ENCODE results near the gene MINK1. TPM values are rescaled to one million over a fixed set of nuclear protein-coding genes. Genes with fewer than 3 reads are reported as not detected.

MINK1 gene
- total RNA-seq, 4 donors from 2014 or later = 128 to 406 (median 181) TPM

GRCh38 chr17:4940555-4941318 is 107.6 kb downstream of the MINK1 start:
- Histone ChIP-seq H3K4me1 (peaks cover 38 to 66% (median 39%) of the 10 kb centered on the region in 4 donors), H3K27me3 (no peaks in the 10 kb centered on the region), H3K4me3 (peak overlapping the region; percentile 68 to 84 (median 75)), H3K9me3 (no peaks in the 10 kb centered on the region), H3K27ac (peak overlapping the region; percentile 96 to 97 (median 96)), H3K36me3 (peaks cover 0 to 14% (median 4%) of the 10 kb centered on the region in 4 donors)
- TF ChIP-seq POLR2AphosphoS5 (IDR thresholded peaks at IDR 0.05) (no peak), EP300 (IDR thresholded peaks at IDR 0.05; ENCODE audit: low read depth) (no peak), POLR2A (IDR thresholded peaks at IDR 0.05) (no peak)
- TF ChIP-seq, protein P1, sequence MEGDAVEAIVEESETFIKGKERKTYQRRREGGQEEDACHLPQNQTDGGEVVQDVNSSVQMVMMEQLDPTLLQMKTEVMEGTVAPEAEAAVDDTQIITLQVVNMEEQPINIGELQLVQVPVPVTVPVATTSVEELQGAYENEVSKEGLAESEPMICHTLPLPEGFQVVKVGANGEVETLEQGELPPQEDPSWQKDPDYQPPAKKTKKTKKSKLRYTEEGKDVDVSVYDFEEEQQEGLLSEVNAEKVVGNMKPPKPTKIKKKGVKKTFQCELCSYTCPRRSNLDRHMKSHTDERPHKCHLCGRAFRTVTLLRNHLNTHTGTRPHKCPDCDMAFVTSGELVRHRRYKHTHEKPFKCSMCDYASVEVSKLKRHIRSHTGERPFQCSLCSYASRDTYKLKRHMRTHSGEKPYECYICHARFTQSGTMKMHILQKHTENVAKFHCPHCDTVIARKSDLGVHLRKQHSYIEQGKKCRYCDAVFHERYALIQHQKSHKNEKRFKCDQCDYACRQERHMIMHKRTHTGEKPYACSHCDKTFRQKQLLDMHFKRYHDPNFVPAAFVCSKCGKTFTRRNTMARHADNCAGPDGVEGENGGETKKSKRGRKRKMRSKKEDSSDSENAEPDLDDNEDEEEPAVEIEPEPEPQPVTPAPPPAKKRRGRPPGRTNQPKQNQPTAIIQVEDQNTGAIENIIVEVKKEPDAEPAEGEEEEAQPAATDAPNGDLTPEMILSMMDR (IDR thresholded peaks at IDR 0.05) = no peak
- in situ Hi-C loops (cut with MboI; ENCODE audit: low pct_ligation_motif_present in 1 of 4, low pct_unique_long_range_greater_than_20kb in 1 of 4, low sequenced_read_pairs in 3 of 4) (no loop called here), intact Hi-C loops (cut with DNase I; ENCODE audit: low total_unique reads) (no loop called here)
- peak; percentile 82 for DNase-seq
- WGBS, 2 donors (ENCODE audit: low coverage in 1 of 2) = 0 to 2% methylated on average over 8 to 29 of the region's 29 CpGs

DNA sequence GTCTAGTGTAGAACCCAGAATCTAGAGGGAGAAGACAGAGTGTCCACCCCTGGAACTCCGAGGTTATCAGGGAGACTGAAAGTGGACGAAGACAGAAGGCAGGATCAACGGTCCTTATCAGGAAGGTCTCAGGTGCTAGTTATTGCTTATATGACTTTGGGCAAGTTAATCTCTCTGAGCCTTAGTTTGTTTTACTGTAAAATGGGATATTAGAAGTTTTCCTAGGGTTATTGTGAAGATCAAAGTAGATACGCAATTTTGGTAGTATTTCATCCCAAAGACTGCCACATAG is 108.1 kb downstream of the MINK1 start:
- intact Hi-C loops (cut with DNase I; ENCODE audit: low total_unique reads) (no loop called here), in situ Hi-C loops (cut with MboI; ENCODE audit: low pct_ligation_motif_present in 1 of 4, low pct_unique_long_range_greater_than_20kb in 1 of 4, low sequenced_read_pairs in 3 of 4) (no loop called here)
- H3K27ac ChIP-seq = peak overlapping the region; percentile 96 to 97 (median 96)
- peaks cover 43 to 71% (median 44%) of the 10 kb centered on the region in 4 donors for H3K4me1 ChIP-seq
- 26 to 33% methylated on average over 3 to 4 of the region's 4 CpGs for WGBS, 2 donors (ENCODE audit: low coverage in 1 of 2)
- no peaks in the 10 kb centered on the region for H3K27me3 ChIP-seq
- DNase-seq = no peak
- peak overlapping the region; percentile 68 to 84 (median 75) for H3K4me3 ChIP-seq
- peaks cover 0 to 14% (median 4%) of the 10 kb centered on the region in 4 donors for H3K36me3 ChIP-seq
- TF ChIP-seq, protein P1 (IDR thresholded peaks at IDR 0.05) = no peak
- no peak for TF ChIP-seq EP300 (IDR thresholded peaks at IDR 0.05; ENCODE audit: low read depth)
- TF ChIP-seq POLR2AphosphoS5 (IDR thresholded peaks at IDR 0.05) = no peak
- no peak for TF ChIP-seq POLR2A (IDR thresholded peaks at IDR 0.05)
- no peaks in the 10 kb centered on the region for H3K9me3 ChIP-seq

DNA sequence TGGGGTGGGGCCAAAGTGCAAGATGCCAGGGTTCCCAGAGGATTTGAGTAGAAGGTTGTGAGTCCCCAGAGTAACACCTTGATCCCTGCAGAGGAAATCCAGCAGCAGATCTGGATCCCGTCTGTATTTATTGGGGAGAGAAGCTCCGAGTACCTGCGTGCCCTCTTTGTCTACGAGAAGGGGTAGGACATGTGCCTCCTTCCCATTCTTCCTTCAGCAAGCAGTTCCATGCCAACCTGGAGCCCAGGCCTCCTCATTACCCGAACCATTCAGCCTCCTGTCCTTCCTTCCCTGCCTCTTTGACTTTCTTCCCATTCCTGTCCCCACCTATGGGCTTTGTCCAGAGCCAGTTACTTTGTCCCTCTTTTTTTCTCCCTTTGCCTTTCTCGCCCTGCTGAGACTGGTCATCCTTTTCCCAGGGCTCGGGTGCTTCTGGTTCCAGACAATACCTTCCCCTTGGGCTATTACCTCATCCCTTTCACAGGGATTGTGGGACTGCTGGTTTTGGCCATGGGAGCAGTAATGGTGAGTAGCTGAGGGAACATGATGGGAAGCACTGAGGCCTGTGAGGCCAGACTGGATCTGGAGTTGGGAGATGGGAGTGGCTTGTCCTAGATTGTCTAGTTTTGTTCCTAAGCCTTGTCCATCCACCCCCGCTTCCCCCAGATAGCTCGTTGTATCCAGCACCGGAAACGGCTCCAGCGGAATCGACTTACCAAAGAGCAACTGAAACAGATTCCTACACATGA is 109.8 kb downstream of the MINK1 start:
- WGBS, 2 donors (ENCODE audit: low coverage in 1 of 2) = 77 to 79% methylated on average over 6 to 13 of the region's 13 CpGs
- in situ Hi-C loops (cut with MboI; ENCODE audit: low pct_ligation_motif_present in 1 of 4, low pct_unique_long_range_greater_than_20kb in 1 of 4, low sequenced_read_pairs in 3 of 4) = no loop called here
- TF ChIP-seq, protein P1 (IDR thresholded peaks at IDR 0.05) = no peak
- no peak for TF ChIP-seq POLR2A (IDR thresholded peaks at IDR 0.05)
- TF ChIP-seq EP300 (IDR thresholded peaks at IDR 0.05; ENCODE audit: low read depth) = no peak
- TF ChIP-seq POLR2AphosphoS5 (IDR thresholded peaks at IDR 0.05) = no peak
- no peaks in the 10 kb centered on the region for H3K27me3 ChIP-seq
- intact Hi-C loops (cut with DNase I; ENCODE audit: low total_unique reads) = no loop called here
- peaks cover 0 to 6% (median under 1%) of the 10 kb centered on the region in 4 donors for H3K36me3 ChIP-seq
- H3K9me3 ChIP-seq = no peaks in the 10 kb centered on the region
- peak overlapping the region in 2 of 4 donors; percentile 100 for H3K27ac ChIP-seq
- H3K4me1 ChIP-seq = peaks cover 48 to 78% (median 50%) of the 10 kb centered on the region in 4 donors
- H3K4me3 ChIP-seq = no peak overlapping the region
- DNase-seq = no peak

- Histone ChIP-seq H3K9me3 (no peaks in the 10 kb centered on the region), H3K27ac (peak overlapping the region; percentile 95 to 100 (median 100)), H3K27me3 (no peaks in the 10 kb centered on the region), H3K4me1 (peaks cover 36 to 65% (median 39%) of the 10 kb centered on the region in 4 donors), H3K36me3 (peaks cover 0 to 6% (median 0%) of the 10 kb centered on the region in 4 donors), H3K4me3 (no peak overlapping the region)
- no peak for TF ChIP-seq POLR2A (IDR thresholded peaks at IDR 0.05)
- TF ChIP-seq, protein P1 (IDR thresholded peaks at IDR 0.05) = no peak
- TF ChIP-seq POLR2AphosphoS5 (IDR thresholded peaks at IDR 0.05) = no peak
- no peak for TF ChIP-seq EP300 (IDR thresholded peaks at IDR 0.05; ENCODE audit: low read depth)
- intact Hi-C loops (cut with DNase I; ENCODE audit: low total_unique reads) = no loop called here
- peak; percentile 37 for DNase-seq
- WGBS, 2 donors (ENCODE audit: low coverage in 1 of 2) = 27 to 68% methylated on average over 3 of the region's 3 CpGs
- in situ Hi-C loops (cut with MboI; ENCODE audit: low pct_ligation_motif_present in 1 of 4, low pct_unique_long_range_greater_than_20kb in 1 of 4, low sequenced_read_pairs in 3 of 4) = no loop called here
Observed at GRCh38 chr17:4944163-4944553, 111.0 kb downstream of the MINK1 start.

Measured in transverse colon (tissue), 4 donors.